Measurements from ENCODE around the gene MBP.
A peak's percentile ranks its signal among the peaks of the same experiment; 100 is the strongest.

The MBP gene

GRCh38 chr18:77112747-77113092, 19.9 kb downstream of the MBP start:
- DNase-seq: no peak

- DNase-seq: no peak
These were observed 20.4 kb downstream of the MBP start for GRCh38 chr18:77111951-77112746.

- no peak for DNase-seq
These were observed 21.1 kb downstream of the MBP start for GRCh38 chr18:77111449-77111848.

- DNase-seq: no peak
These were observed 21.6 kb downstream of the MBP start for GRCh38 chr18:77110936-77111335.

- no peak for DNase-seq
These were observed 22.2 kb downstream of the MBP start for GRCh38 chr18:77110400-77110799.

GRCh38 chr18:77109648-77110019, 22.9 kb downstream of the MBP start:
- no peak for DNase-seq

- DNase-seq: no peak
These were observed 23.5 kb downstream of the MBP start for GRCh38 chr18:77108821-77109647.

- DNase-seq: peak; percentile 52
These were observed 24.4 kb downstream of the MBP start for GRCh38 chr18:77108001-77108692.

- DNase-seq: no peak
These were observed 25.3 kb downstream of the MBP start for GRCh38 chr18:77107292-77107691.

- DNase-seq: no peak
These were observed 26.3 kb downstream of the MBP start for GRCh38 chr18:77106331-77106730.

GRCh38 chr18:77105680-77106079, 26.9 kb downstream of the MBP start:
- no peak for DNase-seq

- DNase-seq: no peak
These were observed 27.6 kb downstream of the MBP start for GRCh38 chr18:77105028-77105427.

GRCh38 chr18:77103991-77104531, 28.5 kb downstream of the MBP start:
- no peak for DNase-seq

- no peak for DNase-seq
These were observed 29.3 kb downstream of the MBP start for GRCh38 chr18:77103187-77103850.

- DNase-seq: no peak
These were observed 30.1 kb downstream of the MBP start for GRCh38 chr18:77102259-77103040.

- no peak for DNase-seq
These were observed 30.9 kb downstream of the MBP start for GRCh38 chr18:77101410-77102258.

GRCh38 chr18:77100751-77101355, 31.7 kb downstream of the MBP start:
- DNase-seq: no peak

GRCh38 chr18:77099485-77100370, 32.9 kb downstream of the MBP start:
- no peak for DNase-seq

GRCh38 chr18:77098538-77099174, 33.9 kb downstream of the MBP start:
- no peak for DNase-seq

Data from NCI-H1092 treated with DMSO at 0.1 percent for 48 hours (cell line).